Astrocyte (in vitro differentiated cells and primary cell): ENCODE results near the gene SH3RF2. TPM values are rescaled to one million over a fixed set of nuclear protein-coding genes. Genes with fewer than 3 reads are reported as not detected.

Experiments
- DNase-seq: peaks from one replicate; pipeline ENCODE4 v3.0.0-alpha.2; 2010; ENCODE audit warnings: low read depth
- FAIRE-seq: peaks from 2 replicates; lab custom pipeline; 2011; peaks lifted over from hg19 to GRCh38; lab: Jason Lieb, UNC
- H2AFZ ChIP-seq: 2 replicates; pipeline ENCODE4 v1.6.0; 2012; ENCODE audit warnings: low read depth, low read length, inconsistent platforms
- H3K27ac ChIP-seq: 2 replicates; pipeline ENCODE4 v1.5.1; 2011; ENCODE audit warnings: low read depth, low read length, inconsistent platforms
- H3K27me3 ChIP-seq: 2 replicates; pipeline ENCODE4 v1.6.0; 2011; ENCODE audit warnings: low read length, inconsistent platforms; ENCODE audit not compliant: insufficient read depth
- H3K36me3 ChIP-seq: 2 replicates; pipeline ENCODE4 v1.5.1; 2011; ENCODE audit warnings: low read length, inconsistent platforms; ENCODE audit not compliant: insufficient read depth
- H3K4me1 ChIP-seq: 2 replicates; pipeline ENCODE4 v1.5.1; 2011; ENCODE audit warnings: low read length, inconsistent platforms; ENCODE audit not compliant: insufficient read depth
- H3K4me2 ChIP-seq: 2 replicates; pipeline ENCODE4 v1.6.0; 2012; ENCODE audit warnings: low read length, inconsistent platforms
- H3K4me3 ChIP-seq: 2 replicates; pipeline ENCODE4 v1.5.1; 2011; ENCODE audit warnings: low read depth, mild to moderate bottlenecking, low read length, inconsistent platforms; ENCODE audit not compliant: insufficient read depth
- H3K79me2 ChIP-seq: 2 replicates; pipeline ENCODE4 v1.6.0; 2012; ENCODE audit warnings: mild to moderate bottlenecking, low read length, inconsistent platforms; ENCODE audit not compliant: insufficient read depth
- H3K9ac ChIP-seq: 2 replicates; pipeline ENCODE4 v1.6.0; 2012; ENCODE audit warnings: mild to moderate bottlenecking, low read length, inconsistent platforms
- H3K9me3 ChIP-seq: 2 replicates; pipeline ENCODE4 v1.5.1; 2012; ENCODE audit warnings: low read depth, mild to moderate bottlenecking, low read length, inconsistent platforms; ENCODE audit not compliant: insufficient read depth
- H4K20me1 ChIP-seq: 2 replicates; pipeline ENCODE4 v1.6.0; 2012; ENCODE audit warnings: low read length, inconsistent platforms; ENCODE audit not compliant: insufficient read depth
- H3K27ac Mint-ChIP-seq: one replicate; pipeline ENCODE4 v1.8.0; 2021; ENCODE audit warnings: mild to moderate bottlenecking, mixed read lengths; ENCODE audit not compliant: unreplicated experiment
- H3K27me3 Mint-ChIP-seq: one replicate; pipeline ENCODE4 v1.8.0; 2021; ENCODE audit warnings: low read depth, mixed read lengths; ENCODE audit not compliant: unreplicated experiment
- H3K36me3 Mint-ChIP-seq: one replicate; pipeline ENCODE4 v1.8.0; 2021; ENCODE audit warnings: low read depth, mixed read lengths; ENCODE audit not compliant: unreplicated experiment
- H3K4me1 Mint-ChIP-seq: one replicate; pipeline ENCODE4 v1.8.0; 2021; ENCODE audit warnings: low read depth, mixed read lengths; ENCODE audit not compliant: unreplicated experiment
- H3K4me3 Mint-ChIP-seq: one replicate; pipeline ENCODE4 v1.8.0; 2021; ENCODE audit warnings: mild to moderate bottlenecking, moderate library complexity, mixed read lengths; ENCODE audit not compliant: unreplicated experiment
- H3K9me3 Mint-ChIP-seq: one replicate; pipeline ENCODE4 v1.8.0; 2021; ENCODE audit warnings: mild to moderate bottlenecking, mixed read lengths; ENCODE audit not compliant: unreplicated experiment
- CTCF ChIP-seq: IDR thresholded peaks from 2 replicates; pipeline ENCODE4 v1.5.1; 2011; ENCODE audit warnings: low read depth, mild to moderate bottlenecking, inconsistent platforms, low read length, moderate library complexity; ENCODE audit not compliant: insufficient read depth
- EZH2 ChIP-seq: IDR thresholded peaks from 2 replicates; pipeline ENCODE4 v1.6.1; 2012; ENCODE audit warnings: mild to moderate bottlenecking, low read length, inconsistent platforms; ENCODE audit not compliant: insufficient read depth
- total RNA-seq: library from RNA; stranded (reverse); gene quantifications from 2 replicates; pipeline ENCODE4 v1.2.1, GENCODE V29; 2021

The SH3RF2 gene
- total RNA-seq, 1 donor from 2014 or later = 12.3 TPM

- Histone ChIP-seq H3K36me3 (no peaks in the 10 kb centered on the region), H3K27me3 (no peaks in the 10 kb centered on the region), H3K4me2 (no peak overlapping the region), H3K9ac (no peak overlapping the region), H3K79me2 (peaks cover 2% of the 10 kb centered on the region), H3K27ac (no peak overlapping the region), H3K4me3 (no peak overlapping the region), H3K9me3 (no peaks in the 10 kb centered on the region), H3K4me1 (no peaks in the 10 kb centered on the region), H4K20me1 (no peaks in the 10 kb centered on the region), H2AFZ (no peak overlapping the region)
- no peaks in the 10 kb centered on the region for H3K9me3 Mint-ChIP-seq
- DNase-seq = no peak
- TF ChIP-seq EZH2 (no peak), CTCF (no peak)
- H3K36me3 Mint-ChIP-seq = peaks cover 2% of the 10 kb centered on the region
- peaks cover 3% of the 10 kb centered on the region for H3K4me1 Mint-ChIP-seq
- no peak for FAIRE-seq
- no peak overlapping the region for H3K4me3 Mint-ChIP-seq
- no peaks in the 10 kb centered on the region for H3K27me3 Mint-ChIP-seq
- H3K27ac Mint-ChIP-seq = no peak overlapping the region
Observed at GRCh38 chr5:146034605-146035004, 98.2 kb downstream of the SH3RF2 start.

GRCh38 chr5:146039420-146039819, 103.0 kb downstream of the SH3RF2 start:
- DNase-seq = no peak
- H3K9ac ChIP-seq = no peak overlapping the region
- no peak overlapping the region for H3K4me3 ChIP-seq
- Mint-ChIP-seq H3K27ac (no peak overlapping the region), H3K4me3 (no peak overlapping the region), H3K4me1 (peaks cover 19% of the 10 kb centered on the region), H3K27me3 (no peaks in the 10 kb centered on the region), H3K36me3 (no peaks in the 10 kb centered on the region), H3K9me3 (no peaks in the 10 kb centered on the region)
- H3K27ac ChIP-seq = no peak overlapping the region
- no peaks in the 10 kb centered on the region for H4K20me1 ChIP-seq
- H3K79me2 ChIP-seq = peaks cover 2% of the 10 kb centered on the region
- H3K4me2 ChIP-seq = no peak overlapping the region
- H3K4me1 ChIP-seq = peaks cover 15% of the 10 kb centered on the region
- H2AFZ ChIP-seq = no peak overlapping the region
- no peak for TF ChIP-seq CTCF
- TF ChIP-seq EZH2 = no peak
- H3K9me3 ChIP-seq = no peaks in the 10 kb centered on the region
- H3K27me3 ChIP-seq = no peaks in the 10 kb centered on the region
- no peak for FAIRE-seq
- no peaks in the 10 kb centered on the region for H3K36me3 ChIP-seq

DNA sequence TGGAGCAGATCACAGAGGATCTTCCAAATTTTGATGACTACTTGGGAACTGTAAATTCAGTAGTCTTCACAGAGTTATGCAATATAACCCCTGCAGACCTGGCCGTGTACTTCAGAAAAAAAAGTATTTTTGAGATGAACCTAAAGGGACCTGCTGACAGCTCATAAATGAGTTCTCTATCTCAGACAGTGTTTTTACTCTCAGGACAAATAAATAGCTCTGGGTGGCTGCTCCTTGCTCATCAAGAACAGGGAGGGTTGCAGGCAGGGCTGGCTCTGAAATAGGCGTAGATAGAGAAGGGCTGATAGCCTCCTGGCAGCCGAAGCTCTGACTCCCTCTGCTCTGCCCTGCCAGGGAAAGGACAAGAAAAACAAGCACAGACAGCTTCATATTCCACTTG, 104.1 kb downstream of the SH3RF2 start:
- no peaks in the 10 kb centered on the region for H3K36me3 Mint-ChIP-seq
- no peaks in the 10 kb centered on the region for H3K79me2 ChIP-seq
- no peaks in the 10 kb centered on the region for H3K27me3 ChIP-seq
- no peak for DNase-seq
- FAIRE-seq = no peak
- no peak overlapping the region for H3K27ac Mint-ChIP-seq
- no peaks in the 10 kb centered on the region for H3K9me3 Mint-ChIP-seq
- no peak overlapping the region for H3K9ac ChIP-seq
- no peak overlapping the region for H3K4me3 ChIP-seq
- H3K4me3 Mint-ChIP-seq = no peak overlapping the region
- H3K27me3 Mint-ChIP-seq = no peaks in the 10 kb centered on the region
- no peaks in the 10 kb centered on the region for H4K20me1 ChIP-seq
- no peaks in the 10 kb centered on the region for H3K36me3 ChIP-seq
- H3K4me1 ChIP-seq = peaks cover 15% of the 10 kb centered on the region
- H3K4me1 Mint-ChIP-seq = peaks cover 19% of the 10 kb centered on the region
- H3K9me3 ChIP-seq = no peaks in the 10 kb centered on the region
- H3K27ac ChIP-seq = no peak overlapping the region
- no peak overlapping the region for H2AFZ ChIP-seq
- TF ChIP-seq EZH2 = no peak
- no peak for TF ChIP-seq CTCF
- H3K4me2 ChIP-seq = no peak overlapping the region
